HUES6 (cell line): ENCODE data around the gene RASGRP4.
"Not testable (repeated sequence)": the region's sequence is repeated elsewhere in the genome, so short reads cannot be mapped to it uniquely, and the experiment has no call there.

Experiments
- H3K27ac ChIP-seq: 2 replicates; pipeline ENCODE4 v1.7.0; 2013; ENCODE audit warnings: low read depth, mild to moderate bottlenecking, low read length, inconsistent platforms
- H3K27me3 ChIP-seq: 2 replicates; pipeline ENCODE4 v1.6.1; 2013; ENCODE audit warnings: low read length; ENCODE audit not compliant: control insufficient read depth, insufficient read depth
- H3K36me3 ChIP-seq: 2 replicates; pipeline ENCODE4 v1.6.1; 2013; ENCODE audit warnings: low read length; ENCODE audit not compliant: control insufficient read depth, insufficient read depth
- H3K4me1 ChIP-seq: 2 replicates; pipeline ENCODE4 v1.6.1; 2013; ENCODE audit warnings: low read length; ENCODE audit not compliant: control insufficient read depth, insufficient read depth
- H3K4me3 ChIP-seq: 2 replicates; pipeline ENCODE4 v1.5.1; 2013; ENCODE audit warnings: low read depth, low read length
- H3K9ac ChIP-seq: one replicate; pipeline ENCODE4 v1.6.1; 2013; ENCODE audit warnings: mild to moderate bottlenecking, low read length
- H3K9me3 ChIP-seq: 2 replicates; pipeline ENCODE4 v1.6.1; 2013; ENCODE audit warnings: low read depth, low read length; ENCODE audit not compliant: control insufficient read depth, insufficient read depth

RASGRP4 gene

GRCh38 chr19:38367041-38367440 is 59.0 kb downstream of the RASGRP4 start:
- H3K27me3 ChIP-seq: peaks cover 4% of the 10 kb centered on the region; the same call in 1 of the 2 replicates
- no peaks in the 10 kb centered on the region for H3K4me1 ChIP-seq
- H3K27ac ChIP-seq: no peak overlapping the region
- no peak overlapping the region for H3K9ac ChIP-seq
- H3K36me3 ChIP-seq: no peaks in the 10 kb centered on the region
- peaks cover 5% of the 10 kb centered on the region for H3K9me3 ChIP-seq
- H3K4me3 ChIP-seq: no peak overlapping the region

GRCh38 chr19:38362946-38363688 is 62.9 kb downstream of the RASGRP4 start:
- not testable (repeated sequence) for H3K36me3 ChIP-seq, H3K9ac ChIP-seq, H3K4me1 ChIP-seq, H3K9me3 ChIP-seq, H3K27ac ChIP-seq
- Histone ChIP-seq H3K27me3 (peaks cover 40% of the 10 kb centered on the region), H3K4me3 (peak overlapping the region; percentile 93)

GRCh38 chr19:38362076-38362945 is 63.7 kb downstream of the RASGRP4 start:
- Histone ChIP-seq H3K27ac (no peak overlapping the region), H3K9me3 (peaks cover 5% of the 10 kb centered on the region), H3K9ac (peak overlapping the region; percentile 64), H3K27me3 (peaks cover 44% of the 10 kb centered on the region), H3K4me3 (peak overlapping the region; percentile 93), H3K4me1 (0 out of 2 replicates have a peak, but pooled peaks cover 5% of the 10 kb centered on the region), H3K36me3 (no peaks in the 10 kb centered on the region)

- Histone ChIP-seq H3K4me3 (peak overlapping the region; percentile 93), H3K36me3 (no peaks in the 10 kb centered on the region), H3K4me1 (0 out of 2 replicates have a peak, but pooled peaks cover 5% of the 10 kb centered on the region), H3K27ac (no peak overlapping the region), H3K9ac (peak overlapping the region; percentile 54), H3K9me3 (peaks cover 5% of the 10 kb centered on the region), H3K27me3 (peaks cover 44% of the 10 kb centered on the region)
These were observed 64.4 kb downstream of the RASGRP4 start for GRCh38 chr19:38361633-38362075.

GRCh38 chr19:38360839-38361631 is 65.0 kb downstream of the RASGRP4 start:
- Histone ChIP-seq H3K9me3 (peaks cover 5% of the 10 kb centered on the region), H3K4me1 (0 out of 2 replicates have a peak, but pooled peaks cover 5% of the 10 kb centered on the region), H3K27me3 (peaks cover 51% of the 10 kb centered on the region), H3K9ac (peak overlapping the region; percentile 54), H3K4me3 (peak overlapping the region; percentile 93), H3K27ac (no peak overlapping the region), H3K36me3 (no peaks in the 10 kb centered on the region)

GRCh38 chr19:38360351-38360750 is 65.7 kb downstream of the RASGRP4 start:
- no peak overlapping the region for H3K4me3 ChIP-seq
- no peaks in the 10 kb centered on the region for H3K36me3 ChIP-seq
- H3K27ac ChIP-seq: no peak overlapping the region
- H3K4me1 ChIP-seq: 0 out of 2 replicates have a peak, but pooled peaks cover 5% of the 10 kb centered on the region
- no peak overlapping the region for H3K9ac ChIP-seq
- H3K27me3 ChIP-seq: peaks cover 52% of the 10 kb centered on the region
- peaks cover 5% of the 10 kb centered on the region for H3K9me3 ChIP-seq

GRCh38 chr19:38359242-38360021 is 66.6 kb downstream of the RASGRP4 start:
- Histone ChIP-seq H3K9me3 (no peaks in the 10 kb centered on the region), H3K9ac (no peak overlapping the region), H3K4me3 (no peak overlapping the region), H3K36me3 (no peaks in the 10 kb centered on the region), H3K27me3 (peaks cover 52% of the 10 kb centered on the region), H3K4me1 (0 out of 2 replicates have a peak, but pooled peaks cover 5% of the 10 kb centered on the region), H3K27ac (no peak overlapping the region)
